ENCODE results near the gene RABL2A.
"Not testable (repeated sequence)": the region's sequence is repeated elsewhere in the genome, so short reads cannot be mapped to it uniquely, and the experiment has no call there.

The RABL2A gene

GRCh38 chr2:113685471-113685870, 58.4 kb downstream of the RABL2A start:
- DNase-seq (ENCODE audit: low read depth), result no peak

- no peak for DNase-seq (ENCODE audit: low read depth)
Observed at GRCh38 chr2:113686537-113686936, 59.5 kb downstream of the RABL2A start.

GRCh38 chr2:113690871-113691270, 63.8 kb downstream of the RABL2A start:
- not testable (repeated sequence) for DNase-seq (ENCODE audit: low read depth)

Data from fibroblast of gingiva (primary cell).